Measurements from ENCODE around the gene NCOR2.

- TF ChIP-seq POLR2AphosphoS5 (IDR thresholded peaks at IDR 0.05; ENCODE audit: low read depth, low read length) (no peak), EZH2 (IDR thresholded peaks at IDR 0.05; ENCODE audit: low read depth, low read length, severe bottlenecking) (no peak), CTCF (IDR thresholded peaks at IDR 0.05; ENCODE audit: control extremely low read depth in 1 of 3, insufficient read depth in 1 of 3, low read depth in 1 of 3, low read length in 3 of 3) (no peak), POLR2A (IDR thresholded peaks at IDR 0.05; ENCODE audit: control extremely low read depth in 1 of 2, low read depth in 2 of 2, low read length in 2 of 2) (no peak), JUND (IDR thresholded peaks at IDR 0.05; ENCODE audit: low read length) (no peak)
These were observed 43.0 kb downstream of the NCOR2 start for GRCh38 chr12:124524231-124524925.

Measured in H1 (cell line).